Esophagus muscularis mucosa (tissue), 4 donors: Measurements from ENCODE around the gene CLEC1A. TPM values are rescaled to one million over a fixed set of nuclear protein-coding genes. Genes with fewer than 3 reads are reported as not detected.

ENCODE experiments used
- DNase-seq: peaks from one replicate; pipeline ENCODE4 v3.0.0-alpha.2; 2017; ENCODE audit errors: extremely low spot score
- H3K27ac ChIP-seq, 4 donors: fragments of 200-600 bp; sonication (generic); replicated peaks in 1 of 4; 1 replicate in 3 of 4; 2 replicates in 1 of 4; pipeline ENCODE4 v1.5.1; 2016 to 2019; ENCODE audit warnings: mild to moderate bottlenecking in 1 of 4
- H3K27me3 ChIP-seq, 4 donors: fragments of 200-600 bp; sonication (generic); one replicate each; pipeline versions ENCODE4 v1.5.1 to v1.6.0; 2016 to 2019
- H3K36me3 ChIP-seq, 4 donors: fragments of 200-600 bp; sonication (generic); one replicate each; pipeline ENCODE4 v1.5.1; 2016 to 2019
- H3K4me1 ChIP-seq, 4 donors: fragments of 200-600 bp; sonication (generic); one replicate each; pipeline ENCODE4 v1.5.1; 2016 to 2019
- H3K4me3 ChIP-seq, 4 donors: fragments of 200-600 bp; sonication (generic); 1 replicate in 2 of 4; 2 replicates in 2 of 4; pipeline ENCODE4 v1.5.1; 2016 to 2019; ENCODE audit warnings: mild to moderate bottlenecking in 4 of 4, moderate library complexity in 1 of 4
- H3K9me3 ChIP-seq, 4 donors: fragments of 200-600 bp; sonication (generic); 1 replicate in 3 of 4; 2 replicates in 1 of 4; pipeline ENCODE4 v1.5.1; 2016 to 2019
- CTCF ChIP-seq, 3 experiments: fragments of 200-600 bp in 2 of 3; fragments of 450-650 bp in 1 of 3; sonication (generic) in 2 of 3; IDR thresholded peaks; one replicate each; pipeline ENCODE4 v1.5.1; 2017 to 2019; ENCODE audit warnings: antibody characterized with exemption in 3 of 3, mild to moderate bottlenecking in 2 of 3, moderate library complexity in 1 of 3
- EP300 ChIP-seq: sonication (generic); formaldehyde crosslinking; IDR thresholded peaks from one replicate; pipeline ENCODE4 v1.6.1; 2017; ENCODE audit warnings: antibody characterized with exemption
- POLR2A ChIP-seq: fragments of 450-650 bp; IDR thresholded peaks from one replicate; pipeline ENCODE4 v1.6.1; 2017; ENCODE audit warnings: antibody characterized with exemption, moderate library complexity, mild to moderate bottlenecking, low read depth
- POLR2AphosphoS5 ChIP-seq, 2 donors: sonication (generic); formaldehyde crosslinking; IDR thresholded peaks; one replicate each; pipeline ENCODE4 v1.6.1; 2017; ENCODE audit warnings: antibody characterized with exemption in 2 of 2
- WGBS: methylation state at CpG from one replicate; pipeline ENCODE4 v1.1.5; 2018; 5-methylcytosine and 5-hydroxymethylcytosine counted together
- intact Hi-C: fragments of 100-400 bp; cut with DNase I; formaldehyde crosslinking; loops from one replicate; pipeline ENCODE4 v1.15.1; 2023
- total RNA-seq, 4 donors: library from RNA; depleted of rRNA; stranded (reverse); fragments of >200 nt; gene quantifications; one replicate each; pipeline versions ENCODE4 v1.1.0 to v1.2.1, GENCODE V29; 2016

Gene CLEC1A
- total RNA-seq, 4 donors from 2014 or later: 1.7 to 8.3 (median 4.7) TPM

- DNase-seq: no peak
- no peaks in the 10 kb centered on the region for H3K27me3 ChIP-seq
- no peak overlapping the region for H3K4me3 ChIP-seq
- TF ChIP-seq EP300: no peak
- no peak for TF ChIP-seq POLR2AphosphoS5 (IDR thresholded peaks at IDR 0.05)
- TF ChIP-seq POLR2A: no peak
- TF ChIP-seq CTCF (IDR thresholded peaks at IDR 0.05): no peak
- H3K4me1 ChIP-seq: no peaks in the 10 kb centered on the region
- intact Hi-C loops: no loop called here
- H3K36me3 ChIP-seq: peaks cover 0 to 13% (median 0%) of the 10 kb centered on the region in 4 donors
- no peak overlapping the region for H3K27ac ChIP-seq
- no peaks in the 10 kb centered on the region for H3K9me3 ChIP-seq
Measured at GRCh38 chr12:10075451-10075850, 23.3 kb downstream of the CLEC1A start.

DNA sequence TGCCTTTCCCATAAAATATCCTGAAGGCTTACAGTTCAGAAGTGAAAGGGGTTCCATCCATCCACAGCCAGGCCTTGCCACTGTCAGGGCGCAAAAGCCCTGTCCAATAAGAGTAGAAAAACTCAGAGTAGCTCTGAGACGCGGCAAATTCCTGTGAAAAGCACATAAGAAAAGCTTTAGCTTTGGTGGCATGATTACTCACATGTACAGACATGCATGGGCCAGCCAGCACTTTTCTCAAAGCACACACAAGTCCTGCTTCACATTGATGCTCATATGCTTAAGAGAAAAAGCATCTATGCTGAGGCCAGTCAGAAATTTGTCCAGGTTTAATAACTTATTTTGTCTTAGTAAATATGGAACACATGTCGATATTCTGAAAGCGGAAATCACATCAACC, 25.5 kb downstream of the CLEC1A start:
- 97% methylated on average over 5 of the region's 5 CpGs for WGBS

GRCh38 chr12:10072131-10072530, 26.7 kb downstream of the CLEC1A start:
- H3K36me3 ChIP-seq: peaks cover 0 to 13% (median 0%) of the 10 kb centered on the region in 4 donors
- intact Hi-C loops: no loop called here
- no peak for TF ChIP-seq CTCF (IDR thresholded peaks at IDR 0.05)
- TF ChIP-seq EP300: no peak
- TF ChIP-seq POLR2AphosphoS5 (IDR thresholded peaks at IDR 0.05): no peak
- no peak for TF ChIP-seq POLR2A
- H3K27ac ChIP-seq: no peak overlapping the region
- H3K4me1 ChIP-seq: peaks cover 0 to 4% (median 3%) of the 10 kb centered on the region in 4 donors
- 99% methylated on average over 2 of the region's 2 CpGs for WGBS
- DNase-seq: no peak
- no peak overlapping the region for H3K4me3 ChIP-seq
- H3K27me3 ChIP-seq: no peaks in the 10 kb centered on the region
- no peaks in the 10 kb centered on the region for H3K9me3 ChIP-seq

More for the DNA sequence above, 25.5 kb downstream of the CLEC1A start:
- peaks cover 0 to 13% (median 0%) of the 10 kb centered on the region in 4 donors for H3K36me3 ChIP-seq
- H3K4me1 ChIP-seq: peaks cover 0 to 3% (median 0%) of the 10 kb centered on the region in 4 donors
- DNase-seq: no peak
- H3K27ac ChIP-seq: no peak overlapping the region
- no peak overlapping the region for H3K4me3 ChIP-seq
- TF ChIP-seq POLR2A (no peak), POLR2AphosphoS5 (IDR thresholded peaks at IDR 0.05) (no peak), CTCF (IDR thresholded peaks at IDR 0.05) (no peak), EP300 (no peak)
- intact Hi-C loops: no loop called here
- no peaks in the 10 kb centered on the region for H3K27me3 ChIP-seq
- H3K9me3 ChIP-seq: no peaks in the 10 kb centered on the region

DNA sequence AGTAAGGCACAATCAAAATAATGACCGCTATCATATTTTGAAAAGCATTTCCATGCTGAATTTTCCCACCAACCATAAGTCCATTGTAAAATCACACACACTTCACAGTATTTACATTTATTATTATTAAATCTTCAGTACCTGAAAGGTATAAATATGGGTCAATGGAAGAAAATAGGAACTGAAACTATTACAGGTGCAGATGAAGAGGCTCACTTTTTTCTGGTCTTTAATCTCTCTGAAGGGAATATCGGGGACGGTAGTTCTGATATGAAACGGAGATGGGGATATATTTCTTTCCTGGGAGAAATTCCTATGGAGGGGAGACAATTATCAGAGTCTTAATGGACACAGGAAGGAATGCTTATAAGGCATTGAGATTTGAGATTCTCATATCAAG, 28.4 kb downstream of the CLEC1A start:
- TF ChIP-seq CTCF (IDR thresholded peaks at IDR 0.05): no peak
- TF ChIP-seq POLR2AphosphoS5 (IDR thresholded peaks at IDR 0.05): no peak
- TF ChIP-seq EP300: no peak
- TF ChIP-seq POLR2A: no peak
- Histone ChIP-seq H3K4me3 (no peak overlapping the region), H3K4me1 (peaks cover 0 to 6% (median 4%) of the 10 kb centered on the region in 4 donors), H3K27ac (no peak overlapping the region), H3K9me3 (no peaks in the 10 kb centered on the region), H3K36me3 (peaks cover 0 to 13% (median 0%) of the 10 kb centered on the region in 4 donors), H3K27me3 (no peaks in the 10 kb centered on the region)
- 97% methylated on average over 4 of the region's 4 CpGs for WGBS
- DNase-seq: no peak
- intact Hi-C loops: no loop called here

GRCh38 chr12:10069976-10070375, 28.8 kb downstream of the CLEC1A start:
- Histone ChIP-seq H3K4me1 (peaks cover 0 to 6% (median 4%) of the 10 kb centered on the region in 4 donors), H3K27me3 (no peaks in the 10 kb centered on the region), H3K27ac (no peak overlapping the region), H3K4me3 (no peak overlapping the region), H3K36me3 (peaks cover 0 to 13% (median 0%) of the 10 kb centered on the region in 4 donors), H3K9me3 (no peaks in the 10 kb centered on the region)
- WGBS: 22% methylated on average over 3 of the region's 3 CpGs
- TF ChIP-seq POLR2A (no peak), POLR2AphosphoS5 (IDR thresholded peaks at IDR 0.05) (no peak), EP300 (no peak), CTCF (IDR thresholded peaks at IDR 0.05) (no peak)
- DNase-seq: no peak
- intact Hi-C loops: no loop called here
